Gastroesophageal sphincter (tissue), 4 donors: Measurements from ENCODE around the gene SMARCAL1. TPM values are rescaled to one million over a fixed set of nuclear protein-coding genes. Genes with fewer than 3 reads are reported as not detected.

Source experiments
- ATAC-seq: fragments of 150-250 bp; one replicate; pipeline ENCODE4 v1.9.1; 2016; ENCODE audit warnings: mild to moderate bottlenecking, moderate library complexity
- H3K27ac ChIP-seq, 4 donors: fragments of 200-600 bp; sonication (generic) in 3 of 4; 1 replicate in 3 of 4; 2 replicates in 1 of 4; pipeline ENCODE4 v1.5.1; 2016 to 2019
- H3K27me3 ChIP-seq: fragments of 200-600 bp; sonication (generic); one replicate; pipeline ENCODE4 v1.5.1; 2019
- H3K36me3 ChIP-seq, 2 donors: fragments of 200-600 bp; sonication (generic); one replicate each; pipeline ENCODE4 v1.5.1; 2019; ENCODE audit warnings: control low read depth in 1 of 2
- H3K4me1 ChIP-seq, 3 donors: fragments of 200-600 bp; sonication (generic); 1 replicate in 2 of 3; 2 replicates in 1 of 3; pipeline ENCODE4 v1.5.1; 2016 to 2019; ENCODE audit warnings: control low read depth in 2 of 3
- H3K4me3 ChIP-seq, 2 donors: fragments of 200-600 bp; sonication (generic); one replicate each; pipeline ENCODE4 v1.5.1; 2019; ENCODE audit warnings: mild to moderate bottlenecking in 1 of 2, moderate library complexity in 1 of 2
- H3K9me3 ChIP-seq, 3 donors: fragments of 200-600 bp; sonication (generic); one replicate each; pipeline ENCODE4 v1.5.1; 2017 to 2019; ENCODE audit warnings: control low read depth in 2 of 3
- EP300 ChIP-seq: sonication (generic); formaldehyde crosslinking; IDR thresholded peaks from one replicate; pipeline ENCODE4 v1.6.1; 2017; ENCODE audit warnings: antibody characterized with exemption, mild to moderate bottlenecking
- POLR2A ChIP-seq, 2 donors: fragments of 450-650 bp; IDR thresholded peaks; one replicate each; pipeline ENCODE4 v1.6.1; 2017; ENCODE audit warnings: antibody characterized with exemption in 2 of 2, mild to moderate bottlenecking in 2 of 2, moderate library complexity in 1 of 2
- POLR2AphosphoS5 ChIP-seq: sonication (generic); formaldehyde crosslinking; IDR thresholded peaks from one replicate; pipeline ENCODE4 v1.6.1; 2017; ENCODE audit warnings: antibody characterized with exemption
- WGBS, 2 donors: methylation state at CpG; one replicate each; pipeline ENCODE4 v1.1.5; 2018; ENCODE audit warnings: low coverage in 1 of 2; 5-methylcytosine and 5-hydroxymethylcytosine counted together
- total RNA-seq, 4 donors: library from RNA; depleted of rRNA; stranded (reverse); fragments of >200 nt; gene quantifications; one replicate each; pipeline ENCODE4 v1.1.0, GENCODE V29; 2016
- TF ChIP-seq, protein P1 (sequence below), 4 experiments: fragments of 200-600 bp in 2 of 4; fragments of 450-650 bp in 2 of 4; sonication (generic) in 1 of 4; IDR thresholded peaks; one replicate each; pipeline ENCODE4 v1.5.1; 2017 to 2019; ENCODE audit warnings: antibody characterized with exemption in 4 of 4, mild to moderate bottlenecking in 2 of 4, moderate library complexity in 2 of 4

Gene SMARCAL1
- 10 to 100 TPM in 2 of 4 donors, 1 to 10 TPM in 2; 7.5 to 14.7 (median 10.7) TPM for total RNA-seq

DNA sequence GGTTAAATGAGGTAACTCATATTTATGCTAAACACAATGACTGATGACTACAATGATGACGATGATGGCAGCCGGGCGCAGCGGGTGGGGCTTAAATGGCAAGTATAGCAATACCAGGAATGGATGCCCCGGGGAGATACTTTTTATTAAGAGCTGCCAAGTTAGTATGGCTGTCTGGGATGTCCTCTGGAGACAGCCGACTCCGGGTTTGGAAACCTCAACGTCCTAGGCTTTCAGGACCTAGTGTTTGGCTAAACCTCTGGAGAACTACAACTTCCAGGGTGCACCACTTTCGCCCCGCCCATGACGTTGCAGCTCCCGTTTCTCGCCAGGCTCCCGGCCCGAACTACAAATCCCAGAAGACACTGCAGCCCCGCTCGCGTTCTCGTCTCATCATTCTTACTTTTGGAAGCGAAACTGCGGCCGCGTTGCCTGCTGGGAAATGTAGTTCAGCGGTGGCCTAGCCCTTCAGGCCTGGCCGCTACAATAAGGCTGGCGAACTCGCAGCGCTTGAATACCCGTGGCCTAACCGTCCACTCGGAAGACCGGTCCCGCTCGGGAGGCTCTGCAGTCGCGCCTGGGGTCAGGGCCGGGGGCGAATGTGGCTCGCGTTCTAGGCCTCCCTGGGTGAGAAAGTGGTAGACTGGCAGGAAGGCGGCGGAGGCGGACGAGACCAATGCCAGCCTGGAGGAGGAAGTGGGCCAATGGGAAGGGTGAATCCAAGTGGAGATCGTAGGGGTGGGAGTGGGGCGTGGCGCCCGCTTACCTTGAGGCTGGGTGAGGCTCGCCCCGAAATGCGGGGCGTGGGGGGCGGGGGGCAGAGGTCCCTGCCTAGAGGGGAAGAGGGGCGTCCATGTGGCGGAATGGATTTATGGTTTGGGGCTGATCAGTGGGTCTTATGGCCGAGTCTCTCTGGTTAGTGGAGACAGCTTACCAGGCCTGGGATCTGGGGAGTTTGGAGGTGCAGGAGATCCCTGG is at the start of gene SMARCAL1:
SMARCAL1 (plus strand) TSS at position 463 of the 978 bp plus-strand sequence. CDS start 2,221 bp downstream, outside the sequence.
- Histone ChIP-seq H3K27me3 (peaks cover 17% of the 10 kb centered on the region), H3K36me3 (peaks cover 0 to 30% of the 10 kb centered on the region in 2 donors), H3K4me3 (peak within 1 kb of the TSS; percentile 57 to 78), H3K27ac (peak within 1 kb of the TSS; percentile 70 to 99 (median 95)), H3K9me3 (no peaks in the 10 kb centered on the region), H3K4me1 (peaks cover 0 to 11% (median 0%) of the 10 kb centered on the region in 3 donors)
- peak; percentile 97 for ATAC-seq
- 15 to 24% methylated on average over 4 to 13 of the region's 56 CpGs for WGBS, 2 donors
- TF ChIP-seq POLR2A (IDR thresholded peaks at IDR 0.05) (peak; percentile 8 to 24), EP300 (no peak), POLR2AphosphoS5 (peak; percentile 62)
- TF ChIP-seq, protein P1, sequence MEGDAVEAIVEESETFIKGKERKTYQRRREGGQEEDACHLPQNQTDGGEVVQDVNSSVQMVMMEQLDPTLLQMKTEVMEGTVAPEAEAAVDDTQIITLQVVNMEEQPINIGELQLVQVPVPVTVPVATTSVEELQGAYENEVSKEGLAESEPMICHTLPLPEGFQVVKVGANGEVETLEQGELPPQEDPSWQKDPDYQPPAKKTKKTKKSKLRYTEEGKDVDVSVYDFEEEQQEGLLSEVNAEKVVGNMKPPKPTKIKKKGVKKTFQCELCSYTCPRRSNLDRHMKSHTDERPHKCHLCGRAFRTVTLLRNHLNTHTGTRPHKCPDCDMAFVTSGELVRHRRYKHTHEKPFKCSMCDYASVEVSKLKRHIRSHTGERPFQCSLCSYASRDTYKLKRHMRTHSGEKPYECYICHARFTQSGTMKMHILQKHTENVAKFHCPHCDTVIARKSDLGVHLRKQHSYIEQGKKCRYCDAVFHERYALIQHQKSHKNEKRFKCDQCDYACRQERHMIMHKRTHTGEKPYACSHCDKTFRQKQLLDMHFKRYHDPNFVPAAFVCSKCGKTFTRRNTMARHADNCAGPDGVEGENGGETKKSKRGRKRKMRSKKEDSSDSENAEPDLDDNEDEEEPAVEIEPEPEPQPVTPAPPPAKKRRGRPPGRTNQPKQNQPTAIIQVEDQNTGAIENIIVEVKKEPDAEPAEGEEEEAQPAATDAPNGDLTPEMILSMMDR (IDR thresholded peaks at IDR 0.05), result no peak

DNA sequence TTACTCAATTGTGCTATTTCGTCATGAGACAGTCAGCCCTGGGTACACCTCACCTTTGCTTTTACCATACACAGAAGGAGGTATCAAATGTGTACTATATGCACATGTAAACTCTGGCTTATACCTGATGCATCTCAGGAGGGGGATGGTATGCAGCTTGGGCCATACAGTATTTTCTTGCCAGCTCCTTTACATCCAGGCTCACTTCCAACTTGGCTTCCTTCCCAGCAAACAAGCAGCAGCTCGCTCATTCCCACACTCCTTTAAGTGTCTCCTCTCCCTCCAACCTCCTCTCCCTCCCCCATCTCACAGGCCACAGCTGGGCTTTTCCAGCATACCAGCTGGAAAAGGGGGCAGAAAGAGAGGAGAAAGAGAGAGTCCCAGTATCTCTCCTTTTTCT is 49.6 kb upstream of the SMARCAL1 start:
- Histone ChIP-seq H3K27ac (no peak overlapping the region), H3K4me1 (no peaks in the 10 kb centered on the region), H3K27me3 (peaks cover 49% of the 10 kb centered on the region), H3K9me3 (peaks cover 0 to 4% (median 0%) of the 10 kb centered on the region in 3 donors), H3K4me3 (no peak overlapping the region), H3K36me3 (no peaks in the 10 kb centered on the region)
- 33 to 67% methylated on average over 1 to 2 of the region's 2 CpGs for WGBS, 2 donors
- TF ChIP-seq POLR2A (IDR thresholded peaks at IDR 0.05) (no peak), POLR2AphosphoS5 (no peak), EP300 (no peak)
- TF ChIP-seq, protein P1 (IDR thresholded peaks at IDR 0.05), result no peak
- ATAC-seq, result no peak

DNA sequence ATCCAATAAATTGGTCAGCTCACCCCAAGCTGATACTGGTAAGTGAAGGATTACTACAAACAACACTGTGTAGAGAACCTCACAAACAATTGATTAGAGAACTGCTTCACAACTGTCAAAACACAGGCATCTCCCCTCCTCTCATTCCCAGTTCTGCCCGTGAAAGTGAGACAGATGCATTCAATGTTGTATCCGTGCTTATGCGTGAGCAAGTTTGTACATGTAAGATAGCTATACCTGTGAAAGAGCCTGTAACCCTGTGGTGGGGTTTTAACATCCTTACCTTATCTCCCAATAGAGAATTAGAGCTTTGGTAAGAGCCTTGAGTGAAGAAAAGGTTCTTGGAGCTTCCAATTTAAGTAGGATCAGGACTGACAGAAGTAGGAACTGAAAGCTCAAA is 49.1 kb upstream of the SMARCAL1 start:
- Histone ChIP-seq H3K4me3 (no peak overlapping the region), H3K27ac (no peak overlapping the region), H3K27me3 (peaks cover 54% of the 10 kb centered on the region), H3K9me3 (peaks cover 0 to 4% (median 0%) of the 10 kb centered on the region in 3 donors), H3K4me1 (no peaks in the 10 kb centered on the region), H3K36me3 (no peaks in the 10 kb centered on the region)
- TF ChIP-seq POLR2AphosphoS5 (no peak), EP300 (no peak), POLR2A (IDR thresholded peaks at IDR 0.05) (no peak)
- TF ChIP-seq, protein P1 (IDR thresholded peaks at IDR 0.05), result no peak
- 61 to 81% methylated on average over 3 of the region's 3 CpGs for WGBS, 2 donors
- ATAC-seq, result no peak

DNA sequence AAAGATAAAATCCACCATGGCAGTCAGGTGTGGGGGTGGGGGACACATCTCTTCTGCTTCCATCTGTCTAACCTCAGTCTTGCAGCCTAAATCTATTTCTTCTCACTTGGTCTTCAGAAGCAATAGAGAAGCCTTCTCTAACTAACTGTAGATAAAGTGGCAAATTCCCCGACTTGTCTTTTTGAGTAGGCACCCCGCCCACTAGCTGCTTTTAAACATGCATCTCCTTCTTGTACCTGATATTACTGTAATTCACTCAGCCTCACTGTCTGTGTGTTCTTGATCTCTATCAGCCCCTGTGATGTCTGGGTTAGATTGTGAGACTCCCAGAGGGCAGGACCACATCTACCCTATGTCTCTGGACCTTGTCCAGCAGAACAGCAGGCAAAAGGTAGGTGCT is 46.8 kb upstream of the SMARCAL1 start:
- Histone ChIP-seq H3K4me3 (no peak overlapping the region), H3K27me3 (peaks cover 72% of the 10 kb centered on the region), H3K27ac (no peak overlapping the region), H3K4me1 (no peaks in the 10 kb centered on the region), H3K36me3 (no peaks in the 10 kb centered on the region), H3K9me3 (no peaks in the 10 kb centered on the region)
- 70 to 83% methylated on average over 2 of the region's 2 CpGs for WGBS, 2 donors
- ATAC-seq, result no peak
- no peak for TF ChIP-seq POLR2A (IDR thresholded peaks at IDR 0.05)
- no peak for TF ChIP-seq POLR2AphosphoS5
- TF ChIP-seq, protein P1 (IDR thresholded peaks at IDR 0.05), result no peak
- TF ChIP-seq EP300, result no peak
